ENCODE measurements around the gene RBL1.
A peak's percentile ranks its signal among the peaks of the same experiment; 100 is the strongest.
"Not testable (repeated sequence)": the region's sequence is repeated elsewhere in the genome, so short reads cannot be mapped to it uniquely, and the experiment has no call there.

Gene RBL1

GRCh38 chr20:37095599-37096414 is at the start of gene RBL1:
Gene RBL1, minus strand, starts transcription at chr20:37095997. Its CDS starts 69 bp downstream, at chr20:37095928.
- DNase-seq (ENCODE audit: low read depth, low spot score) = peak; percentile 72

- DNase-seq (ENCODE audit: low read depth, low spot score) = no peak
Measured at GRCh38 chr20:37144856-37145404, 49.1 kb upstream of the RBL1 start.

GRCh38 chr20:37142708-37143107 is 46.9 kb upstream of the RBL1 start:
- DNase-seq (ENCODE audit: low read depth, low spot score) = no peak

- DNase-seq (ENCODE audit: low read depth, low spot score) = no peak
Measured at GRCh38 chr20:37137547-37137946, 41.8 kb upstream of the RBL1 start.

- no peak for DNase-seq (ENCODE audit: low read depth, low spot score)
Measured at GRCh38 chr20:37133952-37134351, 38.2 kb upstream of the RBL1 start.

- DNase-seq (ENCODE audit: low read depth, low spot score) = no peak
Measured at GRCh38 chr20:37131486-37131885, 35.7 kb upstream of the RBL1 start.

- no peak for DNase-seq (ENCODE audit: low read depth, low spot score)
Measured at GRCh38 chr20:37128803-37129202, 33.0 kb upstream of the RBL1 start.

GRCh38 chr20:37126290-37126689 is 30.5 kb upstream of the RBL1 start:
- DNase-seq (ENCODE audit: low read depth, low spot score) = not testable (repeated sequence)

GRCh38 chr20:37123441-37123840 is 27.6 kb upstream of the RBL1 start:
- no peak for DNase-seq (ENCODE audit: low read depth, low spot score)

GRCh38 chr20:37120497-37120896 is 24.7 kb upstream of the RBL1 start:
- DNase-seq (ENCODE audit: low read depth, low spot score) = no peak

GRCh38 chr20:37119356-37120036 is 23.7 kb upstream of the RBL1 start:
- DNase-seq (ENCODE audit: low read depth, low spot score) = no peak

- no peak for DNase-seq (ENCODE audit: low read depth, low spot score)
Measured at GRCh38 chr20:37114012-37114411, 18.2 kb upstream of the RBL1 start.

- no peak for DNase-seq (ENCODE audit: low read depth, low spot score)
Measured at GRCh38 chr20:37111926-37112455, 16.2 kb upstream of the RBL1 start.

GRCh38 chr20:37108676-37109075 is 12.9 kb upstream of the RBL1 start:
- DNase-seq (ENCODE audit: low read depth, low spot score) = no peak

GRCh38 chr20:37102571-37102970 is 6.8 kb upstream of the RBL1 start:
- DNase-seq (ENCODE audit: low read depth, low spot score) = no peak

GRCh38 chr20:37096415-37097041 is 731 bp upstream of the RBL1 start:
- no peak for DNase-seq (ENCODE audit: low read depth, low spot score)

GRCh38 chr20:37095108-37095598 is 644 bp downstream of the RBL1 start:
- DNase-seq (ENCODE audit: low read depth, low spot score) = no peak

- no peak for DNase-seq (ENCODE audit: low read depth, low spot score)
Measured at GRCh38 chr20:37090407-37090806, 5.4 kb downstream of the RBL1 start.

GRCh38 chr20:37081717-37082289 is 14.0 kb downstream of the RBL1 start:
- DNase-seq (ENCODE audit: low read depth, low spot score) = no peak

GRCh38 chr20:37077009-37077408 is 18.8 kb downstream of the RBL1 start:
- no peak for DNase-seq (ENCODE audit: low read depth, low spot score)

GRCh38 chr20:37075932-37076685 is 19.7 kb downstream of the RBL1 start:
- no peak for DNase-seq (ENCODE audit: low read depth, low spot score)
